OCI-LY1 (cell line): ENCODE results near the gene PLIN4.

Source experiments
- H2AFZ ChIP-seq: fragments of 200-600 bp; sonication (generic), shearing (Covaris generic); 2 replicates; pipeline ENCODE4 v1.6.0; 2014; ENCODE audit warnings: antibody characterized with exemption, mild to moderate bottlenecking, low read length
- H3F3A ChIP-seq: fragments of 200-600 bp; sonication (generic), shearing (Covaris generic); 2 replicates; pipeline ENCODE4 v1.6.0; 2014; ENCODE audit warnings: mild to moderate bottlenecking, antibody characterized with exemption, low read length, moderate library complexity; ENCODE audit not compliant: insufficient read depth
- H3K27ac ChIP-seq: fragments of 200-600 bp; sonication (generic); 2 replicates; pipeline ENCODE4 v1.5.1; 2014; ENCODE audit warnings: low read length, mixed run types, mild to moderate bottlenecking, low read depth; ENCODE audit not compliant: poor library complexity, severe bottlenecking
- H3K27me3 ChIP-seq: fragments of 200-600 bp; sonication (generic); 2 replicates; pipeline ENCODE4 v1.6.0; 2014; ENCODE audit warnings: antibody characterized with exemption, mild to moderate bottlenecking, low read length, moderate library complexity; ENCODE audit not compliant: insufficient read depth
- H3K36me3 ChIP-seq: fragments of 200-600 bp; sonication (generic); 2 replicates; pipeline ENCODE4 v1.6.1; 2014; ENCODE audit warnings: mild to moderate bottlenecking, antibody characterized with exemption, low read length, moderate library complexity, mixed read lengths; ENCODE audit not compliant: insufficient read depth
- H3K4me1 ChIP-seq: fragments of 200-600 bp; sonication (generic); 2 replicates; pipeline ENCODE4 v1.5.1; 2014; ENCODE audit warnings: mild to moderate bottlenecking, low read length, moderate library complexity; ENCODE audit not compliant: insufficient read depth, severe bottlenecking
- H3K4me2 ChIP-seq: fragments of 200-600 bp; sonication (generic), shearing (Covaris generic); 2 replicates; pipeline ENCODE4 v1.6.1; 2014; ENCODE audit warnings: low read length
- H3K4me3 ChIP-seq: fragments of 200-600 bp; sonication (generic); 2 replicates; pipeline ENCODE4 v1.5.1; 2014; ENCODE audit warnings: low read length, low read depth, mild to moderate bottlenecking, mixed read lengths; ENCODE audit not compliant: poor library complexity, severe bottlenecking
- H3K79me2 ChIP-seq: fragments of 200-600 bp; shearing (Covaris generic); 2 replicates; pipeline ENCODE4 v1.6.1; 2016; ENCODE audit warnings: mixed run types, low read length, mixed read lengths; ENCODE audit not compliant: insufficient read depth
- H3K9ac ChIP-seq: fragments of 200-600 bp; sonication (generic), shearing (Covaris generic); 2 replicates; pipeline ENCODE4 v1.6.1; 2014; ENCODE audit warnings: mild to moderate bottlenecking, low read length, mixed read lengths
- H3K9me2 ChIP-seq: fragments of 200-600 bp; sonication (generic), shearing (Covaris generic); 2 replicates; pipeline ENCODE4 v1.6.1; 2014; ENCODE audit warnings: low read depth, mild to moderate bottlenecking, low read length, mixed read lengths
- H3K9me3 ChIP-seq: fragments of 200-600 bp; shearing (Covaris generic); 2 replicates; pipeline ENCODE4 v1.6.1; 2014; ENCODE audit warnings: low read length, mixed read lengths
- H4K20me1 ChIP-seq: fragments of 200-600 bp; sonication (generic), shearing (Covaris generic); 2 replicates; pipeline ENCODE4 v1.6.0; 2016; ENCODE audit warnings: mild to moderate bottlenecking, low read length; ENCODE audit not compliant: insufficient read depth
- CTCF ChIP-seq: fragments of 200-600 bp; sonication (generic), shearing (Covaris generic); IDR thresholded peaks from 2 replicates; pipeline ENCODE4 v1.5.1; 2017; ENCODE audit warnings: mild to moderate bottlenecking, antibody characterized with exemption, low read length, moderate library complexity, mixed read lengths
- EZH2 ChIP-seq: fragments of 200-600 bp; sonication (generic), shearing (Covaris generic); IDR thresholded peaks from 2 replicates; pipeline ENCODE4 v1.8.0; 2017; ENCODE audit warnings: borderline replicate concordance, mixed run types, mild to moderate bottlenecking, antibody characterized with exemption, low read length, moderate library complexity, mixed read lengths

PLIN4 gene

GRCh38 chr19:4452230-4452990 lies 65.9 kb downstream of the PLIN4 start:
- Histone ChIP-seq H3K4me2 (no peak overlapping the region), H3K27me3 (no peaks in the 10 kb centered on the region), H3K9me3 (no peaks in the 10 kb centered on the region), H3K36me3 (peaks cover 42% of the 10 kb centered on the region; the same call in 1 of the 2 replicates), H3K9me2 (no peaks in the 10 kb centered on the region), H4K20me1 (no peaks in the 10 kb centered on the region), H3K79me2 (no peaks in the 10 kb centered on the region), H3K27ac (no peak overlapping the region), H3K9ac (no peak overlapping the region), H3K4me3 (no peak overlapping the region), H3F3A (no peaks in the 10 kb centered on the region), H3K4me1 (peaks cover 20% of the 10 kb centered on the region), H2AFZ (no peak overlapping the region)
- no peak for TF ChIP-seq EZH2
- TF ChIP-seq CTCF, result no peak
